ENCODE measurements around the gene IFNA6. TPM values are rescaled to one million over a fixed set of nuclear protein-coding genes. Genes with fewer than 3 reads are reported as not detected.
"Not testable (repeated sequence)": the region's sequence is repeated elsewhere in the genome, so short reads cannot be mapped to it uniquely, and the experiment has no call there.

IFNA6 gene
- not detected for total RNA-seq

DNA sequence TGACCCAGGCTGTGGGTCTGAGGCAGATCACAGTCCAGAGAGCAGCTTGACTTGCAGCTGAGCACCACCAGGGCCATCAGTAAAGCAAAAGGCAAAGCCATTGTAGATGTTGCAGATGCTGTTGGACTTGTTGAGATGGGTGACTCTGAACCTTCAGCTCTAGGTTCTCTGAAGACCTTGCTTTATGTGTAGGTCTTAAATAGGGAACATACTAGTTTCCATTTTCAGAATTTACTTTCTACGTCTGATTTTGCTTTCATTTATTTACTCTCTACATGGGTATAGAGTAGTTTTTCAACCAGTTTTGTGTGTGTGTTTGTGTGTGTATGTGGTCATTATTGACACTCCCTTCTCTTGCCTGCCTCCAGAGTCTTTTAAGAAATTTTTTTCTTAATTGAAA, at the start of gene IFNA6:
TSS of gene IFNA6 (minus strand) at position 101 of the 400 bp plus-strand sequence. CDS start at position 101, 0 bp downstream.
- Histone ChIP-seq H3K9me3 (ENCODE audit: control insufficient read depth in 3 of 3, low read length in 3 of 3) (no peaks in the 10 kb centered on the region), H3K27me3 (ENCODE audit: control insufficient read depth in 3 of 3, insufficient read depth in 3 of 3, low read length in 3 of 3) (peaks cover 0 to 4% (median 4%) of the 10 kb centered on the region in 3 donors), H3K36me3 (ENCODE audit: control insufficient read depth in 3 of 3, insufficient read depth in 3 of 3, low read length in 3 of 3) (no peaks in the 10 kb centered on the region), H3K4me3 (ENCODE audit: low read length in 3 of 3) (no peak within 1 kb of the TSS), H3K4me1 (ENCODE audit: control insufficient read depth in 3 of 3, insufficient read depth in 3 of 3, low read length in 3 of 3) (no peaks in the 10 kb centered on the region), H3K9ac (ENCODE audit: low read depth in 1 of 3, low read length in 3 of 3) (no peak within 1 kb of the TSS), H3K27ac (ENCODE audit: low read depth, low read length) (no peak within 1 kb of the TSS)

- Histone ChIP-seq H3K9ac (ENCODE audit: low read depth in 1 of 3, low read length in 3 of 3) (no peak overlapping the region), H3K9me3 (ENCODE audit: control insufficient read depth in 3 of 3, low read length in 3 of 3) (no peaks in the 10 kb centered on the region), H3K36me3 (ENCODE audit: control insufficient read depth in 3 of 3, insufficient read depth in 3 of 3, low read length in 3 of 3) (no peaks in the 10 kb centered on the region), H3K27me3 (ENCODE audit: control insufficient read depth in 3 of 3, insufficient read depth in 3 of 3, low read length in 3 of 3) (peaks cover 14 to 17% (median 15%) of the 10 kb centered on the region in 3 donors), H3K4me1 (ENCODE audit: control insufficient read depth in 3 of 3, insufficient read depth in 3 of 3, low read length in 3 of 3) (peaks cover 10 to 13% (median 12%) of the 10 kb centered on the region in 3 donors), H3K4me3 (ENCODE audit: low read length in 3 of 3) (no peak overlapping the region), H3K27ac (ENCODE audit: low read depth, low read length) (no peak overlapping the region)
Measured at GRCh38 chr9:21399956-21400355, 49.3 kb upstream of the IFNA6 start.

DNA sequence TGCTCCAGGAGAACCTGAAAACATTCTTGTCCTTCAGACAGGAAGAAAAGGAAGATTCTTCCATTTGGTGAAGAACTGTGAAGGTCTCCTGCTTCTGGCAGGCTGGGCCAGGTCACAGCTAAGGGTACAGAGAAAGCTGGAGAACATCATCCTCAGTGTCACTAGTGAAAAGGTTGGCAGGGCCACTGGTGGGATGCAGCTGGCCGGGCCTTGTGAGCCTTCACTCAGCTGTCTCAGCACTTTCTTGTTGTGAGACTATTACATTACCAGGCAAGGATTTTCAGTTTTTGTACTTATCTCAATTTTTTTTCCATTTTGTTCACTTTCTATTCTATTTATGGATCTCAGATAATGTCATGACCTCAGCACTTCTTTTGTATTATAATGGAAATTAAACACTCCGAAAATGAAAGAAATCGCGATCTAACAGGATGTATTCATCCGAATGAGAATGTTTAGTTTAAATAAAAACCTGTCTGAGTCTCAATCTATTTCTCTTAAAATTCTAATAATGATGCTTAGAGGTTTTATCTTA, 48.3 kb upstream of the IFNA6 start:
- Histone ChIP-seq H3K9ac (ENCODE audit: low read depth in 1 of 3, low read length in 3 of 3) (no peak overlapping the region), H3K9me3 (ENCODE audit: control insufficient read depth in 3 of 3, low read length in 3 of 3) (no peaks in the 10 kb centered on the region), H3K4me1 (ENCODE audit: control insufficient read depth in 3 of 3, insufficient read depth in 3 of 3, low read length in 3 of 3) (peaks cover 10 to 13% (median 12%) of the 10 kb centered on the region in 3 donors), H3K4me3 (ENCODE audit: low read length in 3 of 3) (no peak overlapping the region), H3K27me3 (ENCODE audit: control insufficient read depth in 3 of 3, insufficient read depth in 3 of 3, low read length in 3 of 3) (peaks cover 14 to 17% (median 16%) of the 10 kb centered on the region in 3 donors), H3K36me3 (ENCODE audit: control insufficient read depth in 3 of 3, insufficient read depth in 3 of 3, low read length in 3 of 3) (no peaks in the 10 kb centered on the region), H3K27ac (ENCODE audit: low read depth, low read length) (no peak overlapping the region)

DNA sequence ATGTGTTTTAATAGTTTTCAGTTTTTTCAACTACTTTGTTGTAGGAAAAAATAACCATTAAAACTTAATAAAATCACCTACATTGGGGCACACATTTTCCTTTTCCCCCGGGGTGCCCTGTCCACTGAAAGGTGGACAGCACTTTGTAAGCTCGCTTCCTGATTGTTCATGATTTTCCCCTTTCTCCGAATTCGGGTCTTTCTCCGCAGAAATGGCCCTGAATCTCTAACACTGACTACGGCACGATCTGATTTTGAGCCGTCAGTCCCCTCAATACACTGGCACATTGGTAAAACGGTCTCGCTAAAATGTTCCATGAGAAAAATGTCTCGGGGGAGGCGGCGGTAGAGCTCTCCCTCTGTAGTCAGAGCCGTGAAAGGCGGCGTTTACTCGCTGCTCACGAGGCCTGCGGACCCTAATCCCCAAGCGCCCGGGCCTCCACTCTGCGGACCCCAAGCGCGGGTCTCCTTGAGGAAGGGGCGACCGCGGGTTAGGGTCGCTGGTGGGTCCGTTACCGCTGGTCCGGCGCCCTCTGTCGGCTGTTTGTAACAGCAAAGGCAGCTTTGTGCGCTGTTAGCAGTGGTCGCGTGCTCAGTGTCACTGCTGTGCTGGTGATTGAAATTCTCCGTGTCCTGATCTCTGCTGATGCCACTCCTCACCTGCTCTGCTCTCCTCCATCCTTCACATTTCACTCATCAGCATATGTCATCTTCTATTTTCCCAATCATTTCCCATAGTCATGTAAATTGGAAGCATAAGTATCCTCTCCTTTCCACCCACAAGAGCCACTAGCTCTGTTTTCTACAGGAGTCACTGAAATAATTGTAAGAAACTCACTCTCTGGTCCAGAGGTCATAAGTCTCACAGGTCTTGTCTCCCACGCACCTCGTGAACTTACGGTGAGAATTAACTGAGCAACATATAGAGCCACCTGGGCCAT, 45.4 kb upstream of the IFNA6 start:
- Histone ChIP-seq H3K9me3 (ENCODE audit: control insufficient read depth in 3 of 3, low read length in 3 of 3) (no peaks in the 10 kb centered on the region), H3K27ac (ENCODE audit: low read depth, low read length) (no peak overlapping the region), H3K36me3 (ENCODE audit: control insufficient read depth in 3 of 3, insufficient read depth in 3 of 3, low read length in 3 of 3) (no peaks in the 10 kb centered on the region), H3K9ac (ENCODE audit: low read depth in 1 of 3, low read length in 3 of 3) (peak overlapping the region; percentile 13 to 73 (median 48)), H3K4me3 (ENCODE audit: low read length in 3 of 3) (peak overlapping the region; percentile 54 to 69 (median 64)), H3K4me1 (ENCODE audit: control insufficient read depth in 3 of 3, insufficient read depth in 3 of 3, low read length in 3 of 3) (peaks cover 3 to 4% (median 4%) of the 10 kb centered on the region in 3 donors), H3K27me3 (ENCODE audit: control insufficient read depth in 3 of 3, insufficient read depth in 3 of 3, low read length in 3 of 3) (peaks cover 6 to 17% (median 14%) of the 10 kb centered on the region in 3 donors)

DNA sequence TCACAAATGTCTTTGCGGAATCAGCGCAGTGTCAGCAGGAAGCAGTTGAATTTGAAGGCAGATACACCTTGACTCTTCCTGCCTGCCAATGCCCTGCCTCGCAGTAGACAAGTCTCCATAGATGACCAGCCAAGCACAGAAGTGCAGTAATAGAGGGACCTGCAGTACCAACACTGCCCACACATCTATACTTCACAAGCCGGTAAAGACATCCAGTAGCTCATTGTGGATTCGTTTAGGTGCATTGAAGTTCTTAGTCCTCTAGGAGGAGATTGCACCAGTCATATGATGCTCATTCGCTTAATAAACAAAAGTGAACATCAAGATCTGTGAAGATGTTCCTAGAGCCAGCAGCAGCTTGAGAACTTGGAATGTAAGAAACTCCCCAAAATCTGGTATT, 41.6 kb upstream of the IFNA6 start:
- H3K9me3 ChIP-seq (ENCODE audit: control insufficient read depth in 3 of 3, low read length in 3 of 3): no peaks in the 10 kb centered on the region
- peaks cover 3 to 4% (median 4%) of the 10 kb centered on the region in 3 donors for H3K4me1 ChIP-seq (ENCODE audit: control insufficient read depth in 3 of 3, insufficient read depth in 3 of 3, low read length in 3 of 3)
- H3K9ac ChIP-seq (ENCODE audit: low read depth in 1 of 3, low read length in 3 of 3): no peak overlapping the region
- peaks cover 10 to 19% (median 14%) of the 10 kb centered on the region in 3 donors for H3K27me3 ChIP-seq (ENCODE audit: control insufficient read depth in 3 of 3, insufficient read depth in 3 of 3, low read length in 3 of 3)
- no peaks in the 10 kb centered on the region for H3K36me3 ChIP-seq (ENCODE audit: control insufficient read depth in 3 of 3, insufficient read depth in 3 of 3, low read length in 3 of 3)
- no peak overlapping the region for H3K27ac ChIP-seq (ENCODE audit: low read depth, low read length)
- H3K4me3 ChIP-seq (ENCODE audit: low read length in 3 of 3): no peak overlapping the region

DNA sequence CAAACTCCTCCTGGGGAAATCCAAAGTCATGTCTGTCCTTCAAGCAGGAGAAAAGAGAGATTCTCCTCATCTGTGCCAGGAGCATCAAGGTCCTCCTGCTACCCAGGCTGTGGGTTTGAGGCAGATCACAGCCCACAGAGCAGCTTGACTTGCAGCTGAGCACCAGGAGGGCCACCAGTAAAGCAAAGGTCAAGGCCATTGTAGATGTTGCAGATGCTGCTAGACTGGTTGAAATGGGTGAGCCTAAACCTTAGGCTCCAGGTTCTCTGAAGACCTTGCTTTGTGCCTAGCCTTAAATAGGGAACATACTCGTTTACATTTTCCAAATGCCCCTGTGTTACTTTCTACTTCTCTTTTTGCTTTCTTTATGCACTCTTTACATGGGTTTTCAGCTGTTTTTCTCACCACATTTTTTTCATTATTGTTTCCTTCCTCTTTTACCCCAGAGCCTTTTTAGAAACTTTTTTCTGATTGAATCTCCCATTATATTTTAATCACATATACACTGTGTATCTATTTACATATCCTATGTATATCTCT, 34.5 kb upstream of the IFNA6 start, which contains the start of gene IFNA2:
TSS of gene IFNA2 (minus strand) at position 268 of the 540 bp plus-strand sequence. CDS start at position 199, 69 bp downstream.
- Histone ChIP-seq H3K4me1 (ENCODE audit: control insufficient read depth in 3 of 3, insufficient read depth in 3 of 3, low read length in 3 of 3) (peaks cover 0 to 4% (median 0%) of the 10 kb centered on the region in 3 donors), H3K9ac (ENCODE audit: low read depth in 1 of 3, low read length in 3 of 3) (no peak within 1 kb of the TSS), H3K27ac (ENCODE audit: low read depth, low read length) (no peak within 1 kb of the TSS), H3K4me3 (ENCODE audit: low read length in 3 of 3) (no peak within 1 kb of the TSS), H3K9me3 (ENCODE audit: control insufficient read depth in 3 of 3, low read length in 3 of 3) (no peaks in the 10 kb centered on the region), H3K27me3 (ENCODE audit: control insufficient read depth in 3 of 3, insufficient read depth in 3 of 3, low read length in 3 of 3) (peaks cover 0 to 9% (median 5%) of the 10 kb centered on the region in 3 donors), H3K36me3 (ENCODE audit: control insufficient read depth in 3 of 3, insufficient read depth in 3 of 3, low read length in 3 of 3) (no peaks in the 10 kb centered on the region)

GRCh38 chr9:21383627-21384026, 32.9 kb upstream of the IFNA6 start:
- Histone ChIP-seq H3K9me3 (ENCODE audit: control insufficient read depth in 3 of 3, low read length in 3 of 3) (no peaks in the 10 kb centered on the region), H3K9ac (ENCODE audit: low read depth in 1 of 3, low read length in 3 of 3) (no peak overlapping the region), H3K27me3 (ENCODE audit: control insufficient read depth in 3 of 3, insufficient read depth in 3 of 3, low read length in 3 of 3) (peaks cover 0 to 11% (median 5%) of the 10 kb centered on the region in 3 donors), H3K4me1 (ENCODE audit: control insufficient read depth in 3 of 3, insufficient read depth in 3 of 3, low read length in 3 of 3) (peaks cover 0 to 4% (median 0%) of the 10 kb centered on the region in 3 donors), H3K36me3 (ENCODE audit: control insufficient read depth in 3 of 3, insufficient read depth in 3 of 3, low read length in 3 of 3) (no peaks in the 10 kb centered on the region), H3K27ac (ENCODE audit: low read depth, low read length) (no peak overlapping the region), H3K4me3 (ENCODE audit: low read length in 3 of 3) (no peak overlapping the region)

DNA sequence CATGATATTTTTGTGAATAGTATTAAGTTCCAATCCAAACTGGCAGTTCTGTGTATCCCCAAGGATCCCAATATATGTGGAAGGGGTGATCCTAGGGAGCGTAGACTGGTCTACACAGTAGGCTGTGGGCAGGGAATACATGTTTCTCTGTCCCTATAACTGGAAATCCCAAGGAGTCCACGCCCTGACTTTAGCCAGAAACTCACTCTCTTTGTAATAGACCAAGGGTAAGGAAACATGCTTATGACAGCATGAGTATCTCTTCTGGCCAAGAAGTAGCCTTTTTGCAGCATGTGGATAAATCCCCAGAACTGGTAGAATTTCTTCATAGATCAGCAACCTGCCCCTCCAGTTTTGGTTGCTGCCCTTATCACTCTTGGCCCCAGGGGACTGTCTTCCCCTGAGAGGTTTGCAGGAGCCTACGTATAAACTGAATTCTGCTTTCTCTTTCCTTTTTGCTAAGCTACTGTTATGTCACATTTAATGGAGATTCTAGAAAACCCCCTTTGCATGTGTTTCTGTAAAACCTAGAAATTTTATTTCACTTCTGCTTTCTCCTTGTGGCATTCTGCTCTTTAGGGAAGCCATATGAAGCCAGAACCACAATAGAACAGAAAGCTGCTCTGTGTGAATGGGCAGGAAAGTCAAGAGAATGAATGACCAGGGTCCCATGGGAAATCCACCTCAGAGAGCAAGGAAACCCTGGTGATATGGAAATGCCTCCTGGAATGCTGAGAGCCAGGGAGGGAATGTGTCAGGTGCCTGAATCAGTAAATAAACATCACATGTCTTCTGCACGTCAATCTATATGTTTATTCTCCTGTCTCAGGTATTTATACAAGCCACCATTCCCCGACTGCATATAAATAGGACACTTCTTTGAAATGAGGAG, 31.0 kb upstream of the IFNA6 start:
- no peak overlapping the region for H3K9ac ChIP-seq (ENCODE audit: low read depth in 1 of 3, low read length in 3 of 3)
- no peak overlapping the region for H3K4me3 ChIP-seq (ENCODE audit: low read length in 3 of 3)
- no peaks in the 10 kb centered on the region for H3K36me3 ChIP-seq (ENCODE audit: control insufficient read depth in 3 of 3, insufficient read depth in 3 of 3, low read length in 3 of 3)
- H3K27me3 ChIP-seq (ENCODE audit: control insufficient read depth in 3 of 3, insufficient read depth in 3 of 3, low read length in 3 of 3): peaks cover 0 to 7% (median 5%) of the 10 kb centered on the region in 3 donors
- H3K4me1 ChIP-seq (ENCODE audit: control insufficient read depth in 3 of 3, insufficient read depth in 3 of 3, low read length in 3 of 3): peaks cover 0 to 4% (median 0%) of the 10 kb centered on the region in 3 donors
- H3K27ac ChIP-seq (ENCODE audit: low read depth, low read length): no peak overlapping the region
- H3K9me3 ChIP-seq (ENCODE audit: control insufficient read depth in 3 of 3, low read length in 3 of 3): no peaks in the 10 kb centered on the region

GRCh38 chr9:21371467-21371866, 20.8 kb upstream of the IFNA6 start:
- not testable (repeated sequence) for H3K9ac ChIP-seq (ENCODE audit: low read depth in 1 of 3, low read length in 3 of 3)

More at GRCh38 chr9:21371467-21371866, 20.8 kb upstream of the IFNA6 start:
- H3K27ac ChIP-seq (ENCODE audit: low read depth, low read length); H3K9me3 ChIP-seq (ENCODE audit: control insufficient read depth in 3 of 3, low read length in 3 of 3); H3K27me3 ChIP-seq (ENCODE audit: control insufficient read depth in 3 of 3, insufficient read depth in 3 of 3, low read length in 3 of 3); H3K36me3 ChIP-seq (ENCODE audit: control insufficient read depth in 3 of 3, insufficient read depth in 3 of 3, low read length in 3 of 3); H3K4me3 ChIP-seq (ENCODE audit: low read length in 3 of 3); H3K4me1 ChIP-seq (ENCODE audit: control insufficient read depth in 3 of 3, insufficient read depth in 3 of 3, low read length in 3 of 3): not testable (repeated sequence)
